HG02884 (cell line): ENCODE results near the gene ZNF133.

ENCODE experiments used
- ATAC-seq: cut with Tn5 transposase; IDR thresholded peaks from one replicate; pipeline ENCODE4 v1.9.1; 2021; ENCODE audit warnings: mild to moderate bottlenecking, moderate library complexity; ENCODE audit not compliant: unreplicated experiment

The ZNF133 gene

GRCh38 chr20:18360635-18361034, 72.3 kb downstream of the ZNF133 start:
- no peak for ATAC-seq

GRCh38 chr20:18361678-18362077, 73.4 kb downstream of the ZNF133 start:
- ATAC-seq: no peak

- ATAC-seq: no peak
Measured at GRCh38 chr20:18362916-18363315, 74.6 kb downstream of the ZNF133 start.

- ATAC-seq: no peak
Measured at GRCh38 chr20:18363708-18364107, 75.4 kb downstream of the ZNF133 start.

GRCh38 chr20:18364768-18365167, 76.4 kb downstream of the ZNF133 start:
- ATAC-seq: no peak
